Activated B cell treated with CpG ODN at 0.5 μM for 24 hours (primary cell): ENCODE results near the gene MB21D2. TPM values are rescaled to one million over a fixed set of nuclear protein-coding genes. Genes with fewer than 3 reads are reported as not detected.

Source experiments
- ATAC-seq: fragments of 200-7000 bp; cut with Tn5 transposase; one replicate; pipeline ENCODE4 v1.10.0; 2021; ENCODE audit warnings: low read depth, mild to moderate bottlenecking, moderate library complexity
- CTCF ChIA-PET: fragments of 350-600 bp; sonication (Branson Sonifier 250); formaldehyde crosslinking; loops from one replicate; lab custom pipeline; 2021; ENCODE audit warnings: antibody characterized with exemption; lab: Charles Lee
- POLR2A ChIA-PET: fragments of 350-600 bp; sonication (Branson Sonifier 250); formaldehyde crosslinking; loops from one replicate; lab custom pipeline; 2021; ENCODE audit warnings: antibody characterized with exemption; lab: Charles Lee
- DNase-seq: peaks from one replicate; pipeline ENCODE4 v3.0.0; 2022
- H3K27ac Mint-ChIP-seq: one replicate; pipeline ENCODE4 v1.8.0; 2020; ENCODE audit warnings: mixed read lengths
- H3K27me3 Mint-ChIP-seq: one replicate; pipeline ENCODE4 v1.8.0; 2021; ENCODE audit warnings: mixed read lengths
- H3K36me3 Mint-ChIP-seq: one replicate; pipeline ENCODE4 v1.8.0; 2021; ENCODE audit warnings: low read depth, mixed read lengths
- H3K4me1 Mint-ChIP-seq: one replicate; pipeline ENCODE4 v1.8.0; 2021; ENCODE audit warnings: mixed read lengths
- H3K4me3 Mint-ChIP-seq: one replicate; pipeline ENCODE4 v1.8.0; 2020; ENCODE audit warnings: mild to moderate bottlenecking, mixed read lengths
- H3K9me3 Mint-ChIP-seq: one replicate; pipeline ENCODE4 v1.8.0; 2020; ENCODE audit warnings: mixed read lengths
- CTCF ChIP-seq: fragments of 200-600 bp; IDR thresholded peaks from one replicate; pipeline ENCODE4 v1.8.0; 2022; ENCODE audit warnings: antibody characterized with exemption, mild to moderate bottlenecking
- intact Hi-C: fragments of 100-400 bp; cut with micrococcal nuclease; formaldehyde crosslinking; loops from one replicate; pipeline ENCODE4 v1.15.1; 2024
- total RNA-seq: library from RNA; stranded (reverse); gene quantifications from 2 replicates; pipeline ENCODE4 v1.2.3, GENCODE V29; 2022

Gene MB21D2
- total RNA-seq, 1 donor from 2014 or later = 0.09 TPM

- Mint-ChIP-seq H3K4me1 (no peaks in the 10 kb centered on the region), H3K36me3 (no peaks in the 10 kb centered on the region), H3K4me3 (no peak overlapping the region), H3K27ac (no peak overlapping the region), H3K9me3 (peaks cover 2% of the 10 kb centered on the region), H3K27me3 (no peaks in the 10 kb centered on the region)
- intact Hi-C loops = no loop called here
- TF ChIP-seq CTCF = no peak
- ChIA-PET CTCF (no interaction called here), POLR2A (no interaction called here)
- ATAC-seq (no peak), DNase-seq (no peak)
Measured at GRCh38 chr3:192953926-192954325, 36.3 kb upstream of the MB21D2 start.

- POLR2A ChIA-PET = no interaction called here
- H3K27me3 Mint-ChIP-seq = no peaks in the 10 kb centered on the region
- intact Hi-C loops = no loop called here
- no peaks in the 10 kb centered on the region for H3K4me1 Mint-ChIP-seq
- no peak for ATAC-seq
- no peak overlapping the region for H3K27ac Mint-ChIP-seq
- H3K4me3 Mint-ChIP-seq = no peak overlapping the region
- DNase-seq = no peak
- peaks cover 2% of the 10 kb centered on the region for H3K9me3 Mint-ChIP-seq
- no peak for TF ChIP-seq CTCF
- CTCF ChIA-PET = no interaction called here
- no peaks in the 10 kb centered on the region for H3K36me3 Mint-ChIP-seq
Measured at GRCh38 chr3:192947421-192947820, 29.8 kb upstream of the MB21D2 start.

DNA sequence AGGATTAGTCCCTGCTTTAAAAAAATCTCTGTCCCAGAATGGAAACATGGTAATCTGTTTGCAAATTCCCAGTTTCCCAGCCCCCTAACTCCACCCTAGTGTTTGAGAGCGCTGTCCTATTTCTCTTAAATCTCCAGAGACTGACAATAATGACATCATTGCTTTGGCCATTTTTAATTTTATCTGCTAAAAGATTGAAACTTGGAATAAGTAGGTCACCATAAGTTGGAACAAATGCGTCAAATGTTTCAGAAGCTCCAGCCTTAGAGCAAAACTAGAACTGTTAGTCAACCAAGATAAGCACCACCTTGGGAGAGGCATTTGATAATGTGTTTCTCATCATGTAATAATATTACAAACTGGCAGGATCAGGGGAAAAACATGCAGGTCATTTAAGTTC lies 25.7 kb upstream of the MB21D2 start:
- H3K27ac Mint-ChIP-seq = no peak overlapping the region
- ATAC-seq = no peak
- H3K36me3 Mint-ChIP-seq = no peaks in the 10 kb centered on the region
- H3K9me3 Mint-ChIP-seq = peaks cover 2% of the 10 kb centered on the region
- no peaks in the 10 kb centered on the region for H3K4me1 Mint-ChIP-seq
- CTCF ChIA-PET = no interaction called here
- DNase-seq = no peak
- intact Hi-C loops = no loop called here
- H3K4me3 Mint-ChIP-seq = no peak overlapping the region
- POLR2A ChIA-PET = no interaction called here
- H3K27me3 Mint-ChIP-seq = no peaks in the 10 kb centered on the region
- no peak for TF ChIP-seq CTCF

DNA sequence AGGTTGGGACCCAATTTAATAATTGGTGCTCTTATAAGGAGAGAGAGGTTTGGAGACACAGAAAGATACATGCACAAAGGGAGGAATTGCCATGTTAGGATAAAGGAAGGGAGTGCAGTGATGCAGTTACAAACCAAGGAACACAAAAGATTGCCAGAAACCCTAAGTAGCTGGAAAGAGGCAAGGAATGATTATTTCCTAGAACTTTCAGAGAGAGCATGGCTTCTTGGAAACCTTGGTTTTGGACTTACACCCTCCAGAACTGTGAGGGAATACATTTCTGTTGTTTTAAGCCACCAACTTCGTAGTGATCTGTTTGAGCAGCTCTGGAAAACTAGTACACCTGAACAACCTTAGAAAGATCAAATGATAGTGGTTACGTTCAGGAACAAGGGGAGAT lies 25.0 kb upstream of the MB21D2 start:
- ATAC-seq (no peak), DNase-seq (no peak)
- Mint-ChIP-seq H3K36me3 (no peaks in the 10 kb centered on the region), H3K27ac (no peak overlapping the region), H3K4me1 (no peaks in the 10 kb centered on the region), H3K9me3 (peaks cover 3% of the 10 kb centered on the region), H3K4me3 (no peak overlapping the region), H3K27me3 (no peaks in the 10 kb centered on the region)
- intact Hi-C loops = no loop called here
- ChIA-PET POLR2A (no interaction called here), CTCF (no interaction called here)
- no peak for TF ChIP-seq CTCF

GRCh38 chr3:192940129-192940528 lies 22.5 kb upstream of the MB21D2 start:
- H3K27me3 Mint-ChIP-seq = no peaks in the 10 kb centered on the region
- no peaks in the 10 kb centered on the region for H3K4me1 Mint-ChIP-seq
- no peak for TF ChIP-seq CTCF
- POLR2A ChIA-PET = no interaction called here
- H3K4me3 Mint-ChIP-seq = no peak overlapping the region
- no peak overlapping the region for H3K27ac Mint-ChIP-seq
- intact Hi-C loops = no loop called here
- H3K36me3 Mint-ChIP-seq = no peaks in the 10 kb centered on the region
- CTCF ChIA-PET = no interaction called here
- no peak for ATAC-seq
- peaks cover 3% of the 10 kb centered on the region for H3K9me3 Mint-ChIP-seq
- no peak for DNase-seq
